HG02588 (cell line): ENCODE data around the gene MCTP1.

Experiments used
- ATAC-seq: cut with Tn5 transposase; IDR thresholded peaks from one replicate; pipeline ENCODE4 v1.9.1; 2021; ENCODE audit warnings: mild to moderate bottlenecking, moderate library complexity; ENCODE audit not compliant: unreplicated experiment

Gene MCTP1

DNA sequence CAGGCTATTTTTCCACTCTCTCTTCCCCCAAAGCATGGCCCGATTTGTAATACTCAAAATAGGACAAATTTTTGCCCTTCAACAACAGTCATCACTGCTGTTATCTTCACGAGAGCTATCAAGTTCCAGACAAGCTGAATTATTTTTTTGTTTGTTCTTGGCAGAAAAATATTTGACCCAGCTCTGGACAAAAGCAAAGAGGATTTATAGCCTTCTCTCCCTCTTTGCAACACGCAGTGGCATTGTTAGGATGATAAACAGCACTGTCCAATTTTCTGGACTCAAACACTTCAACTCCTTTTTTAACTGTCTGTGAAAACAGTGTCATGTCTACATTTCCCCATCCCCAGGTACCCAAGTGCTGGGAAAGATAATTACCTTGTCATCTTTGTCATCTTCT, 506.2 kb downstream of the MCTP1 start:
- no peak for ATAC-seq

DNA sequence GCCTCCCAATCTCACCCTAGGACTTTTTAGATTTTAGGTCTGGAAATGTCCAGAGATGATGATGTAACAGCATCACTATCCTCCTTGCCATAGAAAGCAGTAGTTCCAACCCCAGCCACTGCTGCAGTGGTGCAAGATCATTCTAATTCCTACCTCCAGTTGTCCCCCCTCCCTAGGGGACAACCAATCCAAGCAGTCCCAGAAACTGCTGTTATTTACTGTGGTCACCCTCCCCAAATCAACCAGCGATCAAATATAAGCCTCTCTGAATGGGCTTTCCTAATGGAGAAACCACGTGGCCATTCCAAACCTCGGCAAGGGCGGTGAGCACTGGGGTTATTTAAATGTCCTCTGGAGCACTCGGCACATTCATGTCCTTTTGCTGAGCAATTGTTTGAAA, 506.6 kb downstream of the MCTP1 start:
- no peak for ATAC-seq

DNA sequence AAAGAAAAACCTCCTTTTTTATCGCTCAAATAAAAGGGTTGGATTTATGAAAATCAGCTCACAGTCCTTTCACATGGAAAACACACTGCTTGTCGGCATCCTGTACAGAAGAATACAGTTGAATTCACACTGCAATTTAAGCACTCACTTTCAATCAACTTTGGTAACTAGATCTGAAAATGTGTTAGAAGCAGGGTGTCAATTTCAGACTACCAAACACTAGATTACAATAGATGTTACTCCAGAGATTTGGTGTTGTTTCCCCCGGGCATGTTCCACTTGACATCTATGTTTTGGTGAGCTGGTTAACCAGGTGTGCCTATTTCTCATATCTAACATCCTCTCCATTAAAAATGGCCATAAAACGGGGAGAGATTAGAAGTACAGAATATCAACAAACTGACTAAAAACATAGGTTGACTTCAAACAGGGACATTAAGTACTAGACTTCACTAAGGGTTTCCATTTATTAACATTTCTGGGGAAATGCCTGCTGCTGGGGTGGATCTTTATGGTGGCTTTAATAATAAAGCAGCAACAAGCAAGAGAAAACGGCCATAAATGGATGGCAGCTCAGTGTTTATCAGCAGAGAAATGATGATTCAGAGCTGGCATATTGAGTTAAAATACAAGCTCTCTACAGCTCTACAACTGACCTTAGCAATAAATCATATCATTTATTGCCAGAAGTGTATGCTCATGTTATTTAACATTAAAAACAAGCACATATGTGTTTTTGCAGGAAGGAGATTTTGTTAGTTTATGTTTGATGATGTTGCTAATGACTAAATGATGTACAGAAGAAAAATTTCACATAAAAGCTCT, 507.6 kb downstream of the MCTP1 start:
- no peak for ATAC-seq

DNA sequence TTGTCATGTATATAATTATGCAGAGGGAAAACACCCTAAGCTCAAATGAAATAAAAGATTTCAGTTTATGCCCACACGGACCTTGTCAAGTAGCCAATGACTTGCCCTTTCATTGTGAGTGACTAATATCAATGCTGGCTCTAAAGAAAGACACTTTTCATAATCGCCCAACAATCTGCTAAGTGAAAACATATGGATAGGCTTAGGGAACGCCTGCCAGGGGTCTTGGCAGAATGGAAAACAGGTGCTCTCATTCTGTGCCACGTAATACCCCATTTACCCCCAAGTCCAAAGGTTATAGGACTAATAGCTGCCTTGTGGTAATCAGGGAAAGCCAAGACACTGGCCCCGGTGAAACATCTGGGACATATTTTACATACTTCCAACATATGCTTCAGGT, 508.7 kb downstream of the MCTP1 start:
- no peak for ATAC-seq

DNA sequence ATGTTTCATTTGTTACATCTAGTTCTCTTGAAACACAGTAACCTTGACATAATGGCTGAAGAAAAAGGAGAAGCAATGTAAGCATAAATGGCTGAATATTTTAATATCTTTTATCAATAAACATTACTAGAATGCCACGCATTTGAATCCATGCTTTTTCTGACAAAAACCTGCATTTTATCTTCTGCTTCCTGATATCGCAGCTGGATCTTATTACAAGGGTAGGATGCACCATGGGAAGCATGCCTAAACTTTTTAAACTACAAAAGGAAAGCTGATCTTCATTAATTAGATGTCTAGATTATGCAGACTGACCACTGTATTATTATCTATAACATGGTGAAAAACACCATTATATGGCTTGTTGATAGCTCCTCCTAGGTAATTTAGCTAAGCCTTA, 509.8 kb downstream of the MCTP1 start:
- ATAC-seq, result no peak

DNA sequence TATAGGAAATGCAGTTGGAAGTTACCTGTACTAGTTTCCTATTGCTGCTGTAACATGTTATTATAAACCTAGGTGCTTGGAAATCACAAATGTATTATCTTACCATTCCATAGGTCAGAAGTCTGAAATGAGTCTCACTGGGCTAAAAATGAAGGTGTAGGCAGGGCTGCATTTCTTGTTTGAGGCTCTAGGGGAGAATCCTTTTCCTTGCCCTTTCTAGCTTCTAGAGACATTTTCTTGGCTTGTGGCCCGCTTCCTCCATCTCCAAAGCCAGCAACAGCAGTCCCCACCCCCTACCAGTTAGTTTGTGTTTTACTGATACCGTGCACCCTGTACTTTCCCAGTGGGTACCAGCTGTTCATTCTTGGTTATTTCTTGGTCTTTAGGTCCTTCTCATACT, 513.2 kb downstream of the MCTP1 start:
- ATAC-seq, result no peak

DNA sequence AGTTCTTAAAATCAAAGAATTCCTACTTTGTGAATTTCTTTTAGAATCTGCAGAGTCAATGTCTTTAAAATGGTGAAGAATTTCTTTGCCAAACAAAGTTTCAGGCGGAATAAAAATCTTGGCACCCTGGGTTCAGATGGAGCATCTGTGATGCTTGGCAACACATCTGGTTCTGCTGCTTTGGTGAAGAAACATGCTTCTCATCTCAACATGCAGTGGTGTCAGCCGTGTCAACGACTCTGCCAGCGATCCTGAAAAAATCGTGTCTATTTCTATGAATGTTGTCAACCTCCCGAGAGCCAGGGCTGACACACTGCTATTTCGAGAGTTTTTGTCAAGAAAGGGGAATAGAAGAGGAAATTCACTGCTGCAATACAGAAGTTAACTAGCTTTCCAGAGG, 514.9 kb downstream of the MCTP1 start:
- no peak for ATAC-seq

DNA sequence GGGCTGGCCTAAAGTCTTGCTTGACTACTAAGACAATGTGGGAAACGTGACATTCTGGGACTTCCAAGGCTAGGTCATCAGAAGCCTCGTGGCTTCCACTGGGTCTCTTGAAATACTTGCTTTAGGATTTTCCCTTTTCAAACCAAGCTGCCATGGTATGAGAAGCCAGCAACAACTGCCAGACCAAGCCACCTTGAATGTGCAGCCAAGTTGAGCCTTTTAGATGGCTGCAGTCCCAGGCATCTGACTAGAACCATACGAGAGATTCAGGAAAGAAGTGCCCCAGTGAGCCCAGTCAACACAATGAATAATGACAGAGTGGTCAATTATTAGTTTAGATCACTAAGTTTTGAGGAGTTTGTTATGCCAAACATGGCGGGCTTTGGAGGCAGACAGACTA, 523.1 kb downstream of the MCTP1 start:
- ATAC-seq, result no peak

DNA sequence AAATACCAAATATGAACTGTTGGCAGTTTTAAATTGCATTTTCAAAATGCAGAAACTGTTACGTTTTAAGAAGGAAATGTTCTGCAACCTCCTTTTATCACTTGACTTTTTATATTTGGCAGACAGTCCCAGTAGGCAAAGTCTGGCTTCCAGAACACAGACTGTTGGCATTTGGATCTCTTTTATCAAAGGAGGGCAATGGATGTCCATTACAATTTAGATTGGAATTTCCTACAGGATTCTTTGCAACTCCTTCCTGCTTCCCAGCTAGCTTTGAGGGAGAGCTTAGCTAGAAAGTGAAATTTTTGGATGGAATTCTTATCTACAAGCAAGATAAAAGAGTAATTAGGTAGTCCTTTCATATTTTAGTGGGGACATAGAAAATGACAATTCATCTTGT, 523.8 kb downstream of the MCTP1 start:
- no peak for ATAC-seq

DNA sequence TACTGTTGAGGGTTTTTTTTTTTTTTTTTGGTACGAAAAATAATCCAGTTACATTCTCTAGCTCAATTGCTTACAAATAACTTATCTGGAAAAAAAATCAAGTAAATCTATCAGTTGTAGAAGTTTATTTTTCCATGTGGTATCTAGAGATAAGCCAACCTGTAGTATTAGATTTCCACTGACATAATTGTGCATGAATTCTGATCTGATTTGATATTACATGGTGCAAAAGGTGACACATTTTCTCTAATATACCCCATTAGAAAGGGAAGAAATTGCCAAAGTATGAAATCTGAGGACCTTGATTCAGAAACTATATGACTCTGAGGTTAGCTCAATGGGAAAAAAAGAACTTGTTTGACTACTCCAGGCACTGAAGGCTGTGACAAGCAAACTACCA, 524.9 kb downstream of the MCTP1 start:
- no peak for ATAC-seq

DNA sequence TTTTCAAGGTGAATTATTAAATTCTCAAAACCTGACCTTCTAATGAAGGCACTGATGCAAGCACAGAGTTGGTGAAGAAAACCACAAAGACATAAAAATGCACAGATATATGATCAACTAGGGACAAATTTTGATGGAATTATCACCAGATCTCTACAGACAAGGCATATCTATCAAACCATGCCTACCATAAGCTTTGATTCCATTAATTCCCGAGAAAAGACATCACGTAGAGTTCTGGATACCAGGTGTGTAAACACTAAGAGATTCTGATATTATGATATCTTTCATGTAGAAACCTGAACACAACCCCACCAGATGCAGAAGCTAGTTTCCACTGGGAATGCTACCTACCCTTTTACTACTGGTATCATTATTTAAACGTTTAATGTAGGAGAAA, 525.9 kb downstream of the MCTP1 start:
- ATAC-seq, result no peak

DNA sequence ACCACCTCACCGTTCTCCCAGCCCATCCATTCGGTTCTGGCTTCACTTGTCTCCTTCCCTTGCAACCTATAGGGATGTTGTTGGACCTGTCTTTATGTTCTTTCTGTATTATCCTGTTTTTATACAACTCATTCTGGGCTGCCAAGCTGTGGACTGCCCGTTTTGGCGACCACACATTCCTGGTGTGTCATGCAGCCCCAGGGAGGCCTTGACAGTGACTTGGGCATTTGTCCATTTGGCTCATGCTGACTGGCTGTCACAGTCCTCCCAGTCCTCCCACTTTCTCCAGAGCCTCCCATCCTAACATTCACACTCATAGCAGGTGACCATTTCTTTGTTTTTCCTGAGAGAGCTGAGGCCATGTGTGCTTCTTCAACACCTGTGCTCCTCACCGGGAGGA, 530.1 kb downstream of the MCTP1 start:
- no peak for ATAC-seq

DNA sequence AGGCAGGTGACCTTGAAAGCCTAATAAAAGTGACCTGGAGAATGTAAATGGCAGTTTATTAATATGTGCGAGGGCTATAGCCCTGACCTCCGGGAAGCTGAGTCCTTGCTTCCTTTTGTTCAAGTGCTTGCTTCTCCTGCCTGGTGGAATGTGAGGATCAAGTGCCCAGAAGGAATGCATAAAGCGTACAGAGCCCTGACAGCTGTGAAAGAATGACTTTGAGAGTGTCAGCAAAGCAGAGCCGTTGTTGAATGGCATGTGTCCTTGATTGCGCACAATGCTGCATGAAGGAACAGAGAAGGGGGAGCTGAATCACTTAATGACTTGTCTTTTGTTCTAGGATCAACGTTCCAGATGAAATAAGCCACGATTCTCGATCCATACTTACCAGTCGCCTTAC, 533.4 kb downstream of the MCTP1 start:
- ATAC-seq, result no peak

DNA sequence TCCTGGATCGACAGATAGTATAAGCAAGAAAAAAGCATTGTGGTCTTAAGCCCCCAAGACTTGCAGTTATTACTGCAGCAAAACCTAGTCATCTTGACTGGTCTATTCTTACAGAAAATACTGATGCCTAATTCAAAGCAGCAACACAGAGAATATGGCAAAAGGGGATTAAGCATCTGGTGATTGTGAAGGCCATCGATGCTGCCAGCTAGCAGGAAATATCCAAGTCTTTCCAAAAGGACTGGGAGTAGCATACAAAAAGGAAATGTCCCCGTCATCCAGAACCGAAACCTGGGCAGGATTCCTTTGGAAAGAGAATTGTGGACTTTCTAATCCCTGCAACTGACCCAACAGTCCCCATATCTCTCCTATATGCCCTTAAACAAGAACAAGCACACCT, 534.2 kb downstream of the MCTP1 start:
- ATAC-seq, result no peak

DNA sequence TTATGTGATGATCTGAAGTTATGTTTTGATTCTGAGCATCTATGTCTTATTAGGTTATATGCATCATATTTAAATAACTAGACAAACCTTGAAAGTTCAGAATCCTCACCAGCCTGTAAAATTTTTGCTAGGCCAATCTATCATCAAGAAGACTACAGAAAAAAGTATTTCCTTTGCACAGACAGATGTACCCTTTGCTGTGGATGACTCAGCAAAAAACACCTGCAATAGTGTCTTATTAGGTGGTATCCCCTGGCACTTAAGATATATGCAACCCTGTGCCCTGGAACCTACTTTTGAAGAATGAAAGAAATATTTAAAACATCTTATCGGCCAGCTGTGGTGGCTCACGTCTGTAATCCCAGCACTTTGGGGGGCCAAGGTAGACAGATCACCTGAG, 535.9 kb downstream of the MCTP1 start:
- no peak for ATAC-seq

DNA sequence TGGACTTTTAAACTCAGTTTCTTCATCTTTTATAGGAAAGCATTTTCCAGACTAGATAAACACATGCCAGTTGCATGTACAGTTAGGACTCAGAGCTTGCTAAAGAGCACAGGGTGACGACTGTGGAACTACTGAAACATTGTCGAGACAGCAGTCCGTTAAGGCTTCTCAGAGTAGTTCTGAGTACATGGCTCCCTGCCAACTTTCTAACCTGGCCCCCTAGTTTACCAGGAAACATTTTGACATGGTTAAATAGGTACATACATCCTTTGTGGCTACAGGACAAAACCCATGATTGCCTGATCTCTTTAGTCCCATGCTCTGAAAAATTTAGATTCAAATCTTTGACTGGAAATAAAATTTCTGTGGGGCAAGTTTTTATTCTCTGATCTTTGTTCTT, 536.7 kb downstream of the MCTP1 start:
- no peak for ATAC-seq

DNA sequence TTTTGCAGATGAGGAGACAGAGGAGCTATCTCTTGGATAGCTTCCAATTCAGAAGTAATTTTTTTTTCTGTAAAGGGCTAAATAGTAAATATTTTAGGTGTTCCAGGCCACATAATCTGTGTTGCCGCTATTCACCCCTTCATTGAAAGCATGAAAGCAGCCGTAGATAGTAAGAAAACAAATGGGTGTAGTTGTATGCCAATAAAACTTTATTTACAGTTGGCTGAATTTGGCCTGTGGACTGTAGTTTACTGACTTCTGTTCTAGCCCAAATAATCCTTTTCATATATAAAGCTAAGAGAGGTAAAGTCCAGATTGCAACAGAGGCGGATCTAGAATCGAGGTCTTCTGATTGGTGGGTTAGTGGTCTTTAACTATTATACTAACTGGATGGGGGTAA, 537.5 kb downstream of the MCTP1 start:
- no peak for ATAC-seq

DNA sequence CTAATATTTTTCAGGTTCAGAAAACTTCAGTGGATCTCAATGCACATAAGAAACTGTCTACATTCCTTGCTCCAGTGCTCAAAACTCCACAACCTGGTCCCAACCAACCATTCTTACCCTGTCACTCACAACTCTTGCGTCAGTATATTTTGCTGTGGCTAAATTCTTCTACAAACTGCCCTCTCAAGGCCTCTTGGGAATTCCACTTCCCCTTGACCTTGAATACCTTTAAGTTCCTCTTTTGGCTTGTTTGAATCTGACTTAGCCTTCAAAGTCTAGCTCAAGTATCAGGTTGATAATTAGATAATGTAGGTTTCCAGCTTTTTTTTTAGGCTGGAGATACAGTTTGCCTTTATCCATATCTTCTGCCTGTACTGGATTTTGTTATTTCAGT, 538.2 kb downstream of the MCTP1 start:
- ATAC-seq, result peak; percentile 58

DNA sequence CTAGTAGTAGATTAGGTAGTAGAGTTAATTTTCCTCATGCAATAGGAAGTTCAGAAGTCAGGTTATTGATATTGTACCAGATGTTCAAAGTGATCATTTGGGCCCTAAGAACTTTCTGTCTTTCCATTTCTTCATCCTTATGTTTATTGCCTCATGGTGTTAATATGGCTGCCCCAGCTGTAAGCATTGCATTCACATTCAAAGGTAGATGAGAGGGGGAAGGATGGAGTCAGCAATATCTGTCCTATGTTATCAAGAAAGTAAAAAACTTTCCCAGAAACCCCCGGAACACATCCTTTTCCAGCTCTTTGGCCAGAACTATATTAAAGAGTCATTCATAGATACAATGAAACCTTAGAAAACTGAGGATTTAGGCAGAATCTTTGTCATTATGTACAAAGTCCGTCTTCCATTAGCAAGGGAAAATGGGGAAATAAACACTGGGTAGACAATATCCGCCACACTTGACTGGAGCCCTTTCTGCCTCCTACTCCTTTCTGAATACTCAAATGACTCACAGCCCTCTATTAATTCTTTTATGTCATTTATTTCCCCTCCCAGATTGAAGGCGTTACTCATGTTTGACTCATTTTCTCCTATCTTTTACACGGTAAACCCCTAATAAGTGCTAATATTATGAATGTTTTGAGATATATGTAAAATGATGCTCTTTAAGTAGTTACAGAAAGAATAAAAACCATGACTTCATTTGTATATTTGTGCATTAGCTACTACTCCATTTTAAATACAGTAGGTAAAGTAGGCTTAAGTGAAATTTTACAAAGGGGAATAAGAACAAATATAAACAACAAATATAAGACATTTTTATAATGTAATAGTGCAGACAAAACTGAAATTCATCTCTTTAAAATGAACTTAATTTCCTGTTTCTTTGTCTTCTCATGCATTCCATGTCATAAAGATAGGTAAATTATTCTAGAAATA, 538.8 kb downstream of the MCTP1 start:
- peak; percentile 65 for ATAC-seq

DNA sequence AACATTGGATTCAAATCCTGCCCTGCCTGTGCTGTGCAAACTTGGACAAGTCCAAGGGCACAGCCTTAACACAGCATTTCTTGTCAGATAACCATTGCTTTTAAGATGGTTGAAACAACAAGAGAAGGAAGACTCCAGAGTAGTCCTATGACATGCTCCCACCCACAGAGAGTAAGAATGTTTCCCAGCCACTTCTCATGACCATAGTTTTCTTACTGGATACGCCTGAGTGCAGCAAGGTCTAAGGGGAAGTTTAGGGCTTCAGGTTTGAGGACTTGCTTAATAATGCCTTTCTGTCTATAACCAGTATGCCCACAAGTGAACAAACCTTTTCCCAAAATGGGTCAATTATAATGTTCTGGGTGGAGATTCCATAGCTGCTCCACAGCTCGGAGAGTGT, 540.0 kb downstream of the MCTP1 start:
- ATAC-seq, result no peak

DNA sequence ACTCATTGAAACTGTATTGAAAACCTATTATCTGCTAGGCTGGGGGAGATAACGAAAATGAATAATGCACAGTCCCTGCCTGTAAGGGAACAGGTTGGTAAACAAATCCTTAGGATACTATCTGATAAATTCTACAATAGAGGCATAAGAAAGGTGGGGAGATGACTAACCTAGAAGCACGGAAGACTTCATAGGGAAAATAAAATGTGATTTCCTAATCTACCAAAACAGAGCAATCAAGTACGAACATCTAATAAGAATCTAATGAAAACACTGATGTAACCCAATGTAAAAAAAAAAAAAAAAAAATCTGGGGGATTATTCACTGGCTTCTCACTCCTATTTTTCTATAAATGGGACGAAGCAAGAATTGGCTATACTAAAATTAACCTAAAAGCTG, 542.0 kb downstream of the MCTP1 start:
- no peak for ATAC-seq

DNA sequence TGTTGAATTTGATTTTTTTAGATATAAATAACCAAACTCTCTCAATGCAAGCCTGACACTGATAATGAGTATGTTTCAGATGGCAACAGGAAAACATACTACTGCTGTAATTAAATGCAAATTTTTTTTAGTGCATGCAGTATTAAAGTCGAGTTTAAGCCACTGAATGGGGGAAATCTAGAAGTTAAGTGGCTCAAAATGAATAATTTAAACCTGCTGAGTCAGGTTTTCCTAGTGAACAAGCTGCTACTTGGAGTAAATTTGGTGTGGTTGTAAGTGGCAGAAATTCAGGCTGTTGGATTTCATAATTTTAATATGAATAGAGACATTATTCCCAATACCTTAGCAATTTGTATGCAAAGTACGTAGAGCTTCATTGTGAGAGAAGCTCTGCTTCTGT, 544.6 kb downstream of the MCTP1 start:
- ATAC-seq, result no peak
